SK-N-SH treated with all-trans-retinoic acid at 6 μM for 48 hours (cell line): ENCODE data around the gene VWA5B1.

Experiments used
- ATAC-seq: fragments of 200-7000 bp; cut with Tn5 transposase; 3 replicates; pipeline ENCODE4 v1.9.1; 2020; ENCODE audit warnings: mild to moderate bottlenecking, moderate library complexity
- ARNTL ChIP-seq: fragments of 450-650 bp; formaldehyde crosslinking; IDR thresholded peaks from 2 replicates; pipeline ENCODE4 v1.5.0; 2020; ENCODE audit warnings: low read depth, mild to moderate bottlenecking, moderate library complexity, borderline replicate concordance
- BACH2 ChIP-seq: fragments of 250-450 bp; sonication (Bioruptor Pico); IDR thresholded peaks from 2 replicates; pipeline ENCODE4 v1.9.0; 2021; ENCODE audit warnings: mild to moderate bottlenecking, borderline replicate concordance
- CSDC2 ChIP-seq: fragments of 250-450 bp; sonication (Bioruptor Pico); IDR thresholded peaks from 2 replicates; pipeline ENCODE4 v1.5.0; 2020; ENCODE audit warnings: mild to moderate bottlenecking, moderate library complexity
- CSRNP3 ChIP-seq: fragments of 250-450 bp; sonication (Bioruptor Pico); IDR thresholded peaks from 2 replicates; pipeline ENCODE4 v1.5.1; 2021; ENCODE audit warnings: mild to moderate bottlenecking, moderate library complexity
- OSR1 ChIP-seq: fragments of 250-450 bp; sonication (Bioruptor Pico); IDR thresholded peaks from 2 replicates; pipeline ENCODE4 v1.8.0; 2022; ENCODE audit warnings: moderate library complexity, mild to moderate bottlenecking, inconsistent platforms
- PATZ1 ChIP-seq: fragments of 250-450 bp; sonication (Bioruptor Pico); IDR thresholded peaks from 2 replicates; pipeline ENCODE4 v1.8.0; 2020; ENCODE audit warnings: mild to moderate bottlenecking, moderate library complexity, borderline replicate concordance
- POU6F1 ChIP-seq: fragments of 250-450 bp; sonication (Bioruptor Pico); IDR thresholded peaks from 2 replicates; pipeline ENCODE4 v1.8.0; 2021; ENCODE audit warnings: low read depth, mild to moderate bottlenecking, moderate library complexity, borderline replicate concordance
- RARB ChIP-seq: fragments of 250-450 bp; sonication (Bioruptor Pico); IDR thresholded peaks from 2 replicates; pipeline ENCODE4 v1.8.0; 2021; ENCODE audit warnings: mild to moderate bottlenecking, moderate library complexity
- SNAI2 ChIP-seq: fragments of 250-450 bp; sonication (Bioruptor Pico); IDR thresholded peaks from 2 replicates; pipeline ENCODE4 v1.5.0; 2020; ENCODE audit warnings: mild to moderate bottlenecking, moderate library complexity
- TCF4 ChIP-seq: fragments of 250-450 bp; sonication (Bioruptor Pico); IDR thresholded peaks from 2 replicates; pipeline ENCODE4 v1.8.0; 2021; ENCODE audit warnings: mild to moderate bottlenecking, moderate library complexity, borderline replicate concordance
- TOX ChIP-seq: fragments of 250-450 bp; sonication (Bioruptor Pico); IDR thresholded peaks from 2 replicates; pipeline ENCODE4 v1.8.0; 2021; ENCODE audit warnings: mild to moderate bottlenecking, moderate library complexity, borderline replicate concordance
- TSHZ2 ChIP-seq: fragments of 250-450 bp; sonication (Bioruptor Pico); IDR thresholded peaks from 2 replicates; pipeline ENCODE4 v1.5.0; 2020; ENCODE audit warnings: mild to moderate bottlenecking, moderate library complexity
- ZC3H10 ChIP-seq: fragments of 250-450 bp; sonication (Bioruptor Pico); IDR thresholded peaks from 2 replicates; pipeline ENCODE4 v1.5.1; 2021; ENCODE audit warnings: mild to moderate bottlenecking, moderate library complexity
- ZFP3 ChIP-seq: fragments of 250-450 bp; sonication (Bioruptor Pico); IDR thresholded peaks from 2 replicates; pipeline ENCODE4 v1.5.0; 2020; ENCODE audit warnings: mild to moderate bottlenecking, moderate library complexity
- ZFP30 ChIP-seq: fragments of 450-650 bp; formaldehyde crosslinking; IDR thresholded peaks from 2 replicates; pipeline ENCODE4 v1.5.0; 2022; ENCODE audit warnings: mild to moderate bottlenecking, moderate library complexity
- ZNF565 ChIP-seq: fragments of 450-650 bp; formaldehyde crosslinking; conservative IDR thresholded peaks from 2 replicates; pipeline ENCODE4 v1.5.0; 2020; ENCODE audit warnings: low read depth, mild to moderate bottlenecking, moderate library complexity
- ZNF70 ChIP-seq: fragments of 450-650 bp; formaldehyde crosslinking; IDR thresholded peaks from 2 replicates; pipeline ENCODE4 v1.5.0; 2020; ENCODE audit warnings: mild to moderate bottlenecking, moderate library complexity

The VWA5B1 gene

GRCh38 chr1:20354610-20355009 lies 63.9 kb downstream of the VWA5B1 start:
- no peak for ATAC-seq
- no peak for TF ChIP-seq POU6F1 (CRISPR knock-in tag)
- no peak for TF ChIP-seq ZNF565 (CRISPR knock-in tag)
- TF ChIP-seq ZC3H10 (CRISPR knock-in tag): no peak
- no peak for TF ChIP-seq ZFP3
- TF ChIP-seq BACH2: no peak
- no peak for TF ChIP-seq ZNF70
- no peak for TF ChIP-seq OSR1
- TF ChIP-seq RARB (CRISPR knock-in tag): no peak
- TF ChIP-seq CSDC2 (CRISPR knock-in tag): no peak
- TF ChIP-seq TOX: no peak
- no peak for TF ChIP-seq ARNTL (CRISPR knock-in tag)
- TF ChIP-seq TSHZ2: no peak
- TF ChIP-seq ZFP30 (CRISPR knock-in tag): no peak
- no peak for TF ChIP-seq CSRNP3 (CRISPR knock-in tag)

- ATAC-seq: no peak
- TF ChIP-seq ZNF565 (CRISPR knock-in tag) (no peak), TOX (no peak), POU6F1 (CRISPR knock-in tag) (no peak), TSHZ2 (no peak), OSR1 (no peak), TCF4 (CRISPR knock-in tag) (no peak), SNAI2 (CRISPR knock-in tag) (no peak)
Observed at GRCh38 chr1:20355101-20355827, 64.6 kb downstream of the VWA5B1 start.

- TF ChIP-seq PATZ1 (no peak), TOX (no peak)
- no peak for ATAC-seq
Observed at GRCh38 chr1:20355828-20356735, 65.4 kb downstream of the VWA5B1 start.
